ENCODE measurements around the gene MYLK. TPM values are rescaled to one million over a fixed set of nuclear protein-coding genes. Genes with fewer than 3 reads are reported as not detected.

MYLK gene
- total and polyA plus RNA-seq, 11 donors: 3.2 to 20.7 (median 12.4) TPM

GRCh38 chr3:123611082-123611481 is 273.1 kb downstream of the MYLK start:
- peaks cover 0 to 14% (median 0%) of the 10 kb centered on the region in 12 donors for H3K4me1 ChIP-seq
- H3K4me3 ChIP-seq: no peak overlapping the region
- H3K27ac ChIP-seq: no peak overlapping the region
- no peaks in the 10 kb centered on the region for H3K9me3 ChIP-seq
- ATAC-seq (no peak), DNase-seq (no peak)
- intact Hi-C loops (cut with DNase I): no loop called here
- H3K36me3 ChIP-seq: peaks cover 0 to 30% (median 13%) of the 10 kb centered on the region in 9 donors
- TF ChIP-seq POLR2A (IDR thresholded peaks at IDR 0.05): no peak
- TF ChIP-seq, protein P1, sequence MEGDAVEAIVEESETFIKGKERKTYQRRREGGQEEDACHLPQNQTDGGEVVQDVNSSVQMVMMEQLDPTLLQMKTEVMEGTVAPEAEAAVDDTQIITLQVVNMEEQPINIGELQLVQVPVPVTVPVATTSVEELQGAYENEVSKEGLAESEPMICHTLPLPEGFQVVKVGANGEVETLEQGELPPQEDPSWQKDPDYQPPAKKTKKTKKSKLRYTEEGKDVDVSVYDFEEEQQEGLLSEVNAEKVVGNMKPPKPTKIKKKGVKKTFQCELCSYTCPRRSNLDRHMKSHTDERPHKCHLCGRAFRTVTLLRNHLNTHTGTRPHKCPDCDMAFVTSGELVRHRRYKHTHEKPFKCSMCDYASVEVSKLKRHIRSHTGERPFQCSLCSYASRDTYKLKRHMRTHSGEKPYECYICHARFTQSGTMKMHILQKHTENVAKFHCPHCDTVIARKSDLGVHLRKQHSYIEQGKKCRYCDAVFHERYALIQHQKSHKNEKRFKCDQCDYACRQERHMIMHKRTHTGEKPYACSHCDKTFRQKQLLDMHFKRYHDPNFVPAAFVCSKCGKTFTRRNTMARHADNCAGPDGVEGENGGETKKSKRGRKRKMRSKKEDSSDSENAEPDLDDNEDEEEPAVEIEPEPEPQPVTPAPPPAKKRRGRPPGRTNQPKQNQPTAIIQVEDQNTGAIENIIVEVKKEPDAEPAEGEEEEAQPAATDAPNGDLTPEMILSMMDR (IDR thresholded peaks at IDR 0.05): no peak
- H3K27me3 ChIP-seq: no peaks in the 10 kb centered on the region

DNA sequence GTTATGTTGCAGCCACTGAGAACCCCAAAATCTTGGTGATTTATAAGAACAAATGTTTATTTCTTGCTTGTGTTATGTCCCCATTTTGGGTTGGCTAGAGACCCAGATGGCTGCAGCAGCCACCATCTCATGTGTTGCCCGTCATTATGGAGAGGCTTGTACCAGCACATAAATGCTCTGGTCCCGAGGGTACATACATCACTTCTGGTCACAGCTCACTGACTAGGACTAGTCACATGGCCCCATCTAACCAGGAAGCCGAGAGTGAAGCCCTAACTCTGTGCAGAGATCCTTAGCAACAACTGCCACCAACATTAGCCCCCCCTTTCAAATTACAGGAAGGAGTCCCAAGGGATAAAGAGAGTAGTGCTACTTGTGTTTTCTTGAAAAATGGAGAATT is 273.8 kb downstream of the MYLK start:
- Histone ChIP-seq H3K27me3 (no peaks in the 10 kb centered on the region), H3K4me1 (peaks cover 0 to 14% (median 1%) of the 10 kb centered on the region in 12 donors), H3K4me3 (no peak overlapping the region), H3K36me3 (peaks cover 0 to 30% (median 12%) of the 10 kb centered on the region in 9 donors), H3K9me3 (no peaks in the 10 kb centered on the region), H3K27ac (peak overlapping the region in 1 of 12 donors; percentile 33)
- WGBS, 4 donors: 69 to 81% (median 75%) methylated on average over 3 of the region's 3 CpGs
- ATAC-seq: no peak
- no peak for DNase-seq
- no peak for TF ChIP-seq POLR2A (IDR thresholded peaks at IDR 0.05)
- TF ChIP-seq, protein P1 (IDR thresholded peaks at IDR 0.05): no peak
- intact Hi-C loops (cut with DNase I): no loop called here

- no peaks in the 10 kb centered on the region for H3K27me3 ChIP-seq
- H3K9me3 ChIP-seq: no peaks in the 10 kb centered on the region
- intact Hi-C loops (cut with DNase I): no loop called here
- no peak overlapping the region for H3K4me3 ChIP-seq
- ATAC-seq (peak in 1 of 4 donors; percentile 62), DNase-seq (no peak)
- peak overlapping the region in 2 of 12 donors; percentile 28 to 34 for H3K27ac ChIP-seq
- peaks cover 0 to 14% (median 1%) of the 10 kb centered on the region in 12 donors for H3K4me1 ChIP-seq
- peaks cover 0 to 28% (median 10%) of the 10 kb centered on the region in 9 donors for H3K36me3 ChIP-seq
- TF ChIP-seq, protein P1 (IDR thresholded peaks at IDR 0.05): no peak
- no peak for TF ChIP-seq POLR2A (IDR thresholded peaks at IDR 0.05)
- WGBS, 4 donors: 29 to 59% (median 45%) methylated on average over 5 of the region's 5 CpGs
These were observed 275.1 kb downstream of the MYLK start for GRCh38 chr3:123609063-123609462.

DNA sequence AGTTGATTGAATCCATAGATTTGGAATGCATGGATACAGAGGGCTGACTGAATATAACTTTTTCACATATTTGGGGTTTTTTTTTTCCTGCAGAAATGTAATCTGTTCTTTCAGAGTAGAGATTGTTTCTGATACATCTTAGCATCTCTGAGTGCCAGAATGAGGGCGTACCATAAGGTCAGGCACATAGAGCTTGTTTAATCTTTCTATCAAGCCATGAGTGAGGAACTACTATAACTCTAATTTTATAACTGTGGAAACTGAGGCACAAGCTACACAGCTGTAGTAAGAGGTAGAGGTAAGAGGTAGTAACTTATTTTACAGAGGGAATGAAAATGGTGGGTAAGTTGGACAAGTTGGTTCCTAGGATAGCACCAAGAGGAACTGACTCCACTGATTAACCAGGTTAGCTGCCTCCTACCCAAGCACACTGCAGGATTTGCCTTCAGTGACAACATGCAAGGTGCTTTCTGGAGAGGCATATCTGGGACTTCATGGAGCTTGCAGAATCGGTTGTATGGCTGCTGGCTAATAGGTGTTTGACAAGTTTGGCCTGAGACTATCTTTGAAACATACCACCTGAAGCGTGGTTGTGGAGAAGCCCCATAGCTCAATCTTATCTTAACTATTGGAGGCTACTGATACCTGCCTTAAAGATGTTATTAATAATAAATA is 275.7 kb downstream of the MYLK start:
- H3K36me3 ChIP-seq: peaks cover 0 to 24% (median 10%) of the 10 kb centered on the region in 9 donors
- intact Hi-C loops (cut with DNase I): no loop called here
- no peak for DNase-seq
- H3K27me3 ChIP-seq: no peaks in the 10 kb centered on the region
- no peak overlapping the region for H3K4me3 ChIP-seq
- ATAC-seq: no peak
- no peaks in the 10 kb centered on the region for H3K9me3 ChIP-seq
- WGBS, 4 donors: 68 to 86% (median 78%) methylated on average over 3 of the region's 3 CpGs
- peaks cover 0 to 14% (median 1%) of the 10 kb centered on the region in 12 donors for H3K4me1 ChIP-seq
- peak overlapping the region in 1 of 12 donors; percentile 34 for H3K27ac ChIP-seq
- TF ChIP-seq, protein P1 (IDR thresholded peaks at IDR 0.05): no peak
- TF ChIP-seq POLR2A (IDR thresholded peaks at IDR 0.05): no peak
